Stimulated activated CD4-positive, alpha-beta T cell treated with anti-CD3 and anti-CD28 coated beads, Interleukin-15, amount 100 ng/mL, for 1 hour (primary cell): ENCODE results near the gene IPO5.

ENCODE experiments used
- DNase-seq, 2 donors: peaks; one replicate each; pipeline ENCODE4 v3.0.0-alpha.2; 2020; ENCODE audit warnings: low read depth in 1 of 2, low spot score in 1 of 2

Gene IPO5

DNA sequence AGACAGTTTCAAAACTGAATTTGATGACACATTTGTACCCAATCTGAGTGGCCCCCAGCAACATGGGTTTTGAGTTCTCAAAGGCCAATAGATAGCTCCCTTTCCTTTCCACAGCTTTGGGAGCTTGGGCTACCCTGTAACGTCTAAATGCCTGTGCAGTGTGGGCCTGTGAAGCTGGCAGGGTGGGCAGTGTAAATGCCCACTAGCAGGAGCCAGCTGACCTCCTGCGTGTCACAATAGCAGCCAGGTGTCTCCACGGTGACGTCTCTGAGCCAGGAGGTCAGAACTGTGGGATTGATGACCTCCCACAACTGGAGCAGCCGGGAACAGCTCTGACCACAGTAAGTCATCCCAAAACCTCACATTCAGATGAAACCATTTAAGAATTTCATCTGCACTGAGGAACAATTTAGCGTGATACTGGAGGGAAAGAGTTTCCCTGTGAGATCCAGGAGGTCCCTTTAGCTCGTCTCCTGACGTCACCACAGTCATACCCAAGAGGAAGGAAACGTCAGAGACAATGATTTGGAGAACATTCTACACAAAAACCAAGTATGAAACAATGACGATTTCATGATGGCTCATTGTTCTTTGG is at the start of gene IPO5:
TSS of gene IPO5 (plus strand) at position 300 of the 595 bp plus-strand sequence. CDS start 23,022 bp downstream, outside the sequence.
- no peak for DNase-seq

DNA sequence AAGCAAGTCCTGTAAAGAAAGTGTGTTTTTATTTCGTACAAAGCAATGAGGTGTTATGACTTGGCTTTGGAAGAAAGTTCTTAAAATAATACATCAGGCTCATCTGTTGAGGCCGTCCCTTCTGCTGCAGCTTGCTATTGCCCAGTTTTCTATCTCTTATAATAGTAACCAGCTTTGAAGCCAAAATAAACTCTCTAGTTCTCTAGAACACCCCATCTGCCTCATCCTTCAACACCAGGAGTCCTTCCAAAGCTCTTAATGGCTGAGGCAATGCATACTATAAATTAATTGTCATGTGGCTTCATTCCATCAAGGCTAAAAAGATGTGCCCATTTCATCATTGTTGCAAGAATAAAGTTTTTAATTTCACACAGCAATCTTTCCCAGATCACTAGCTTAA is 49.4 kb upstream of the IPO5 start:
- DNase-seq, result no peak

DNA sequence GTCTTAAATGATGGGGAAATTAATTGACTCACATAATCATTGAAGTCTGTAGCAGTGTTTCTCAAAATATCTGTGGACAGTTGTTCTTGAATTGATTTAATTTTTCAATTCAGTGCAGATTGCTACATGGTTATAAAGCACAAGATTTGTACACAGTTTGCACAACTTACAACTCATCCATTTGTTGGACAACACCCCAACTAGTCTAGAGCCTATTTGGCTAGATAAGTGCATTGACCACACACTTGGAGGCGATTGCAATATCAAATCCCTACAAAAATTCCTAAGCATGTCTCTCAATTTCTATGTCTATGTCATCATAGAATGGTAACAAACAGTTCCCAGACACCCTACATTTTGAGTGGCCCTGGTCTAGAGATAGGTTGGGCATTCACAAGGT is 48.0 kb upstream of the IPO5 start:
- DNase-seq, result no peak

DNA sequence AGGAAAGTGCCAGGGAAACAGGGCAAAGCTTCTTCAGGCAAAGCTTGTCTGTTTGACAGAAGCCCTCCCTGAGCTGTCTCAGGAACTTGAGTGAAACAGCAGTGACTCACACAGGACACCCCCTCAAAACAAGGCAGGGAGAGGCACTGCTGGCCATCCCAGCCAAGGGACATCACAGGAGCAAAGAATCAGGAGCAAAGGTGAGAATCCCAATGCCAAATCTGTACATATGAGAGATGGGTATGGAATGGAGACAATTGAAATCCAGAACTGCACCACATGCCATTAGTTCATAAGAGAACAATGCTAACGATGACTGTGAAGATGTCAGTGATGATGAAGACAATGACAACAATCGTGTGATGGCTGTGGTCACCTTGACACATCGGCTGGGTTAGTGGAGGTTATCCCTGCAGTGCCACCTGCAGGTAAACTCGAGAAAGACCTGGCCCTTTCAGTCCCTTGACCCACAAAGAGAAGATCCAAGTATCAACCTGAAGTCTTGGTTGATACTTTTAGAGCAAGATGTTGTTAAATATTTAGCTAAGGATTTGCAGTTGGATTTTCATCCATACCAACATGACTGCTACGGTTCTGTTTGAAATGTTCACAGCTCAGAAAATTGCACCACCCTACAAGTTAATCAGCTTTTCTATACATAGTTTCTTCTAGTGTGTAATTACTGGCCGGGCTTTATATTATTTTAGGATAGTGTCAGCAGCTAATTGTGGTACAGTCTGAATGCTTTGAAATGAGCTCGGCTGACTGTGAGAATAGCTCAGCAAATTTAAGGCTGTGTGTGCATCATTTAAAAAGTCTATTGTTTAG is 42.0 kb upstream of the IPO5 start:
- DNase-seq, result no peak

DNA sequence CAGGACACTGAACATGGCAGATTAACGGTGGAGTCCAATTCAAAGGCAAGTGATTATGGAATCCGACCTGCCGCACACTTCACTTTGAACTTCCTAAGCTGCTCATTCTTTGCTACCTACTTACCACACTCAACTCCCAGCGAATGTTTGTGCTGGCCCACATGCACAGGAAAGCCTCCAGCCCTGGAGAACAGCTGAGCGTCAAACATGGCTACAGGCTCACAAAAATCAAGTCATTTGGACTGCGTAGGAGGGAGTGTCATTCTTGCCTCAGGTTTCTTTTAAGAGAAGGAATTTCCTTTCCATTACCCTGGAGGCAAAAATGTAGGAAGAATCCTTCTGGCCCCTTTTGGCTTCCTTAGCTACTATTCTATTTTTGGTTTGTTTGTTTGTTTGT is 41.3 kb upstream of the IPO5 start:
- no peak for DNase-seq

DNA sequence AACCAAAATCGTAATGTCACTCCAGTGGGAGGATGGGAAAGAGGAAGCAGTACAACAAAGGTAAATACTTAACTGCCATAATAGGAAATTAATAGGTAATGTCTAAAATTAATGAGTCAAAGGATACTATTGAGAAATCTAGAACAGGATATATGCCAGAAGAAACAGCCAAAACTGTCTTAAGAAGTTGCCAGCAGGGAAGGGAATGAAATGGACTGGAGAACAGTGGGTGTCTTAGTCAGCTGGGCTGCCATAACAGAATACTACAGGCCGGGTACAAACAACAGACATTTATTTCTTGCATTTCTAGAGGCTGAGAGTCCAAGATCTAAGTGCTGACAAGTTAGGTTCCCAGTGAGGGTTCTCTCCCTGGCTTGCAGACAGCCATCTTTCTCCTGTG is 40.3 kb upstream of the IPO5 start:
- DNase-seq, result no peak

DNA sequence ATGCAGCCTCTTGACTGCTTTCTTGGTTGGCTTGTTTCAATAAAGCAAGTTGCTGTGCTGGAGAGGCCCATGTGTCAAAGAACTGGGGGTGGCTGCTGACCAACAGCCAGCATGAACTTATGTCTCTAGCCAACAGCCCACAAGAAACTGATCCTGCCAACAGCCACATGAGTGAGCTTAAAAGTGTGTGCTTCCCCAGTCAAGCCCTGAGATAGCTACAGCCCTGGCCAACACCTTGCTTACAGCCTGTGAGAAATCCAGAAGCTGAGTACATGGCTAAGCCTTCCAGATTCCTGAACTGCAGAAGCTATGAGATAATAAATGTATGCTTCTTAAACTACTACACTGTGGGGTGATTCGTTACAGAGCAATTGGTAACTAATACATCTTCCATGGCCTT is 38.9 kb upstream of the IPO5 start:
- no peak for DNase-seq

DNA sequence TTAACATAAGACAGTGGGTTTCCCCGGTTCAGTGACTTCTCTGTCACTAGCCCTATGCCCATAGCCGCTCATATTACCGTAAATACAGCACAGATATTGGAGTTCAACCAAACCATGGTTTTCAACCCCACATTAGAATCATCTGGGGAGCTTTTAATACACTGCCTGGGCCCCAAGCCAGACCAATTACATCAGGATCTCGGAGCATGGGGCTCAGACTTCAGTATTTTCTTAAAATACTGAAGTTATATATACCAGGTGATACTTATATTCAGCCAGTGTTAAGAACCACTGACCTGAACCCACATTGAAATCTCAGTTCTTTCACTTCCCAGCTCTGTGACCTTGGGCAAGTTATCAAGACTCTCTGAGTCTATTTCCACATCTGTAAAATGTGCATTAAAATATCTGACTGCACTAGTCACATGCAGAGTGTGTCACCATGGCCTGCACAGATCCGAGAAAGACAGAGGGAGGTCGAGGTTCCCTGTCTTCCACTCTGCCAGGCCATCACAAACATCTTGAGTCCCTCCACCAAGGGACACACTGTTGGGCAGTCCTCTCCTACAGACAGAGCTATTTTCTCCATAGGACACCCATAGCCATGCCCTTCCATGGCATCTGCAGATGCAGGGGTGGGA is 32.2 kb upstream of the IPO5 start:
- no peak for DNase-seq

DNA sequence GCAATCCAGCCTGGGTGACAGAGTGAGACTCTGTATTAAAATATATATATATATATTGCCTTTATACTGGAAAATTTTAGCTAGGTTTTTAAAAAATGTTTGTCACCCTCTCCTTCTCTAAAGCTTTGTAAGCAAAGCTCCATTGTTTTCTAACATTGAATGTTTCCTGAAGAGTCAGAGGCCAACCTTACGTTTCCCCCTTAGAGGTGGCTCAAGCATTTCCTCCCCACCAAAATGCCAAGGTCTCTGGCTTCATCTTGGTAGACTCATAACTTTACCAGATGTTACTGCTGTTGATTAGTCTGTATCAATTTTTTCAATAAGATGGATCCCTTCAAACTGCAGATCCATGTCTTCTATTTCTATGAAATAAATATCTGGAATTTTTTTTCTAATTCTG is 25.2 kb upstream of the IPO5 start:
- DNase-seq, result no peak

DNA sequence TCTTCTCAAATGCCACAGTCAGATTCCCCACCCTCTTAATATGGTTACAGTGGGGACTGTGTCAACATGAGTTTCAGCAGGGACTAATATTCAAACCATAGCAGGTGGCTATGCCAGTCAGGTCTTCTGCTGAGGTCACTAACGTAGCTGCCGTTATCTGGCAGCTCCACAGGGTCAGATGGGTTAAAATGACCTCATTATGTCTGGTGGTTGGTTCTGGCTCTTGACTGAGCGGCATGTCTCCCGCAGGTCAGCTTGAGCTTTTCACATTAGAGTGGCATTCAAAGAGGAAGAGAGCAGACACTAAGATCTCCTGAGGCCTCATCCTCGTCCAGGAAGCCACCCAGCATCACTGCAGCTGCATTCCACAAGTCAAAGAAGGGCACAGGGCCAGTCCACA is 21.4 kb upstream of the IPO5 start:
- no peak for DNase-seq

DNA sequence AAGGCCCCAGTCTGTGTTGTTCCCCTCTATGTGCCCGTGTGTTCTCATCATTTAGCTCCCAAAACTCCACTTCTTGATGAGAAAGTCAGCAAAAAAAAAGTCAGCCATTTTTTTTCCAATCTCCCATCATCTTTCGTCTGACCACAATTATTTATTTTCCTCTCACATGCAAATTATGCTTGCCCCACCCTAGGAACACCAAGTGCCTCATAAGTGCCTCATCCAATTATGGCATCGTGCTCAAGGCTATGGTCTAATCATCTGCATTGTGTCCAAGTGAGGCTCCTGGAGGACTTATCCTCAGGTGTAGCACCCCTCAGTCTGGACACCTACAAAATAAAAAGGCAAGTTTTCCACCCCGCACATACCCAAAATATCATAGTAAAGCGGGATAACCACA is 20.8 kb upstream of the IPO5 start:
- DNase-seq, result no peak

DNA sequence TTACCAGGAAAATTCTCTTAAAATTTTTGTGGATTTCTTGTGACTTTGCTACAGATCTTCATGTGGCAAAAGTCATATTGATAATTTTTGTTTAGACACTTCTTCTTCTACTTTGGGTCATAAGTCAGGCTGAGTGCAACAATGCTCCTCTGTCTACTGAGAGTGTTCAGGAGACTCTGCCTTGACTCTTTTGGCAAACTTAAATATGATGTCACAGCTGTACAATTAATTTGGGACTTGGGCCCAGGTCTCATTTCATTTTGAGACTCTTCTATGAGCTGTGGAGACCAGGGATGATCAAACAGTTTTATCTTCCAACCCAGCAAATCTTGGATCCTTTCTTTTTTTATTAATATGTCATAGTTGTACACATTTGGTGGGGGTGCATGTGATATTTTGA is 19.7 kb upstream of the IPO5 start:
- no peak for DNase-seq

DNA sequence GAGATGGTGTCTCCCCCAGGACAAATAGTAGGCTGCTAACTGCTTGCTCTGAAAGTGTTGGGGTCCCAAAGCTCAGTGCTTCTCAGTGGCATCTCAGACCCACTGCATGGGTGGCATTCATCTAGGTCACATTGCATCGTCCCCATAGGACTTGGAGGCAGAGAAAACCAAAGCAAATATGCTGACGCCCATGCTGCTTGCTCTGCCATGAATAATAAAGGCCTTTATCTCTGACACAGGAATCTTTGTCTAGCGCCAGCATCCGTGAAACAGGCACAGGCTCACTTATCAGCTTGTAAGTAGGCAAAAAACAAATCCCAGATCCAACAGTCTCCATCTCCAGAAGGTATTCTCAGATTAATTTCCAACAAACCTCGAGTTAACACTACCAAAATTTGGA is 18.9 kb upstream of the IPO5 start:
- no peak for DNase-seq

DNA sequence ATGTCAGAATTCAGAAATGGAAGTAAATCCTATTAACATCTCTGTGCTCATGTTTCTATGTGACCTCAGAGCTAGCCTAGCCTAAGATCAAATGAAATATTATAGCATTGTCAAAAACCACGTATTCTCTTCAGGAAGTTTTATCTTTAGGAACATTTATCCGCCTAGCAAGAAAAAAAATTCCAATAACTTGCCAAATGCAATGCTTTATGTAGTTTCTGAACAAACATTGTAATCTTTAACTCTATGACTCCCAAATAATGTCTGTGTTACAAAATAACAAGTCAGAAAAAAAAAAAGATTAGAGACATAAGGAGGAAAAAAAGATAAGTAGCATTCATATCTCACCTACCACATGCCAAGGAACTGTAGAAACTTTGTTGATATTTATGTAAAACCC is 18.4 kb upstream of the IPO5 start:
- DNase-seq, result no peak

DNA sequence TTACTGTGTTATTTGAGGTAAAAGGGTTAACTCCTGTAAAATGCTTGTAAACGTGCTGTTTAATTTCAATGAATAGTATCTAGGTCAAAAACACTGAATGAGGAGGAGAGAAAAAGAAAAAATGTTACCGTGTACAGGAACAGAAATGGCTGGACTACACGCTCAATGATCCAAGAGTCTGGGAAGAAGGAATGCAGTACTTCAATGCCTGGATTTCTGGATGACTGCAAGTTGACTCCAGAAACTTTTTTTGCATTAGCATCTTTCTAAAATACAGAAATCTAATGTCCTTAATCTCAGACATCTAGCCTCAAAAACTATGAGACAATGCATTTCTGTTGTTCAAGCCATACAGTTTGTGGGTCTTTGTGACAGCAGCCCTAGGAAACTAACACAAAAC is 17.4 kb upstream of the IPO5 start:
- no peak for DNase-seq

DNA sequence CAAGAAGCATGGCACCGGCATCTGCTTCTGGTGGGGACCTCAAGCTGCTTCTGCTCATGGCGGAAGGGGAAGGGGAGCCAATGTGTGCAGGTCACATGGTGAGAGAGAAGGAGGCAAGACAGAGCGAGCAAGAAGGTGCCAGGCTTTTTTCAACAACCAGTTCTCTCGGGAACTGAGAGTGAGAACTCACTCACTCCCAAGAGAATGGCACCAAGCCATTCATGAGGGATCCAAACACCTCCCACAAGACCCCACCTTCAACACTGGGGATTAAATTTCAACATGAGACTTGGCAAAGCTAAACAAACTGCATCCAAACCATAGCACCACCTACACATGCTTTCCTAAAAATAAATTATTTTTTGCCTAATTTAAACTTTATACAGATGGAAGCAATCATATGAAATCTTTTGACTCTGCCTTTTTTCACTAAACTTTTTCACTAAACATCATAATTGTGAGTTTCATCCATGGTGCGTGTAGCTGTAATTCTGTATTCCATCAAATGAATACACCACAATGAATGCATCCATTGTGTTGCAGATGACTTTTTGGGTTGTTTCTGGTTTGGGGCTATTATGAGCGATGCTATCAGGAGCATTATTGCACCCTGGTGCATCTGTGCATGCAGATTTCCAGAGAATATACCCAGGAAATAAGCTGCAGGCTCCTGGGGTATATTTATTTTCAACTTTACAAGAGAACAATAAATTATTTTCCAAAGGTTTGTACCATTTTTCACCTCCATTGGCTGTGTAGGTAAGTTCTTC is 14.6 kb upstream of the IPO5 start:
- no peak for DNase-seq

DNA sequence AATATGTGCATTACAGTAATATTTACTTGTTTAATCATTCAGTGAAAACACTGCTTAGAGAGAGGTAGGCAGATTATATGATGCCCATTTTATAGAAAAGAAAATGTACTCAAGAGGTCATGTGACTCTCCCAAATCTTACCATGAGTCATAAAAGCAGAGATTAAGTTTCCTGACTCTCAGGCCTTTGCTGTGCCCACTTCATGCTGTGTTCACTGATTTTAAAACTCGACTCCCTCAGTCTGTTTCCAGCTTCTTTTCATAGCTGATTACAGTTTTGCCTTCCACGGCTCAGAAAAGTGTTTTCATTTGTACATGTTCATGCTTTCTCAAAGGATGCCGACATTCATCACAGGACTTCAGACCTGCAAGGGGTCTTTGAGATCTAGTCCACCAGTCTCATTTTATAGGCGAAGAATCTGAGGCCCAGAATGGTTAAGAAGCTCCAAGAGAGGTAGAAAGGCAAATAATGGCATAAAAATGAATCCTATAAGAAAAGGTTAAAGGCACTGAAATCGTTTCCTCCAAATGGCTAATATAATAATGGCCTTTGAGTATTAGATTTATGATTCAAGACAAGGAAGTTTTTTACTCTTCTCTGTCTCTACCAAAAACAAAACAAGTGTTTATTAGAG is 9.0 kb upstream of the IPO5 start:
- DNase-seq, result no peak

DNA sequence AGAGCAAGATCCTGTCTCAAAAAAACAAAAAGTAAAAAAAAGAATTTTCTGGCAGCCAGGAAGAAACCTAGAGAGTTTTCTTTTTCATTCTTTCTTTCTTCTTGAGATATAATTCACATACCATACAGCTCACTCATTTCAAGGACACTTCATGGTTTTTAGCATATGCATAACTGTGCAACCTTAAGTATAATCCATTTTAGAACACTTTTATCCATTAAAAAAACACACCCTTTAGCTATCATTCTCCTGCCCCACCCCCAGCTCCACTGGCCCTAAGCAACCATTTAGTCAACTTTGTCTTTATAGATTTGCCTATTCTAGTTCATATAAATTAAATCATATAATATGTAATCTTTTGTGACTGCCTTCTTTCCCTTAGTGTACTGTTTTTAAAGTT is 8.1 kb upstream of the IPO5 start:
- no peak for DNase-seq

DNA sequence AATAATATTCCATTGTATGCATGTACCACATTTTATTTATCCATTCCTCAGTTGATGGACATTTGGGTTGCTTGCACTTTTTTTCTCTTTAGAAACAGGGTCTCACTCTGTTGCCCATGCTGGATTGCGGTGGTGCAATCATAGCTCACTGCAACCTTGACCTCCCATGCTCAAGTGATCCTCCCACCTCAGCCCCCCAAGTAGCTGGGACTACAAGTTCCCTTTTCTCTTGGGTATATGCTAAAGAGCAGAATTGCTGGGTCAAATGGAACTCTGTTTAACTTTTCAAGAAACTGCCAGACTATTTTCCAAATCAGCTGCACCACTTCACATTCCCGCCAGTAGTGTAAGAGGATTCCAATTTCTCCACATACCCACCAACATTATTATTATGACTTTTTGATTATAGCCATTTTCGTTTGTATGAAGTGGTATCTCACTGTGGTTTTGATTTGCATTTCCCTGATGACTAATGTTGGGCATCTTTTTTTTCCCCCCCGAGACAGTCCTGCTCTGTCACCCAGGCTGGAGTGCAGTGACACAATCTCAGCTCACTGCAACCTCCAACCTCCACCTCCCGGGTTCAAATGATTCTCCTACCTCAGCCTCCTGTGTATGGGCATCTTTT is 7.6 kb upstream of the IPO5 start:
- DNase-seq, result no peak

DNA sequence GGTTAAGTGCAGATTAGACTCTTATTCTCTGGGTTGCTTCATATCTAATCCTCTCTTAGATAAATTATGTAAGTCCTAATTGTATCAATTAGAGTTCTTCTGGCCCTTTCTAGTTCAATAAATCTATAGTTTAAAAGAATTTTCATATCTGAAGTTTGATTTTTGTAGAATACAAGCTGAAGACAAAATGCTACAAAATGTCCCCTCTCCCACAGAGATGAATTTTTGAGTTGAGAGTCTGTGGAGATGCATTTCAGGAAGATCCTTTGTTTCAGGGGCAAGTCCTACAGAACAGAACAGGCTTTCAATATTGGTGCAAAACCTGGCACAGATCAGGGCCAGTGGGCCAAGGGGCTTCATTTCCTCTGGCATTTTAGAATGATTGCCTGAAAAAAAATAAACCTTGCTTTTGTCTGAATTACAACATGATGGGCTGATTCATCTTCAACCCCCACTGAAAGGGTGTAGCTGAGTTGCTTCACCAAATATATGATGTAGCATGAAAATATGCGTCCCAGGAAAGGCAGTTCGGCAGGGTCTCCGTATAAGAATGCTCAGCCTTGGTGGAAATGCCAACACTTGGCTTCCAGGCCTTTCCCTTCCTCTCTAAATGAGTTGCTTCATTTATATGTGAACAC is 6.4 kb upstream of the IPO5 start:
- no peak for DNase-seq
